Measurements from ENCODE around the gene VPS4B.
A peak's percentile ranks its signal among the peaks of the same experiment; 100 is the strongest.

VPS4B gene

GRCh38 chr18:63443829-63444228 lies 21.6 kb upstream of the VPS4B start:
- H3K36me3 Mint-ChIP-seq, result no peaks in the 10 kb centered on the region
- H3K27ac Mint-ChIP-seq, result peak overlapping the region; percentile 47
- no peaks in the 10 kb centered on the region for H3K27me3 Mint-ChIP-seq
- no peaks in the 10 kb centered on the region for H3K9me3 Mint-ChIP-seq
- H3K4me3 Mint-ChIP-seq, result no peak overlapping the region
- peaks cover 5% of the 10 kb centered on the region for H3K4me1 Mint-ChIP-seq

GRCh38 chr18:63440881-63441280 lies 18.6 kb upstream of the VPS4B start:
- Mint-ChIP-seq H3K9me3 (no peaks in the 10 kb centered on the region), H3K27ac (no peak overlapping the region), H3K36me3 (no peaks in the 10 kb centered on the region), H3K4me3 (no peak overlapping the region), H3K27me3 (no peaks in the 10 kb centered on the region), H3K4me1 (peaks cover 5% of the 10 kb centered on the region)

DNA sequence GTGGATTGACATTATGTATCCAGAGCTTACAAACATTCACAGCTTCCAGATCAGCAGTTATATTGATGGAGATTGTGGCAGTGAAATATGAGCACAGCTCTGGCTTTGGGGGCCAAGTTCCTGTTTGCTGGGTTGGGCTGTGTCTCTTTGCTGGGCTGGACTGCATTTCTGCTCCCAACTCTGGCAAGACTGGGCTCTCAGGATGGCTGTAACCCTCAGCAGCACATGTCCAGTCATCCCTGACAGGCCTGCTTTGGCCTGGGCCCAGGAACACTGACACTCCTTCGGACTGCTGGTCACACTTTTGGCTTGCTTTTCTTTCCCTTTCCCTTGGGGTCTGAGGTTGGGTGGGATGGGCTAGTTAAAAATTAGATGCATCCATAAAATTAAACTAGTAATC lies 17.9 kb upstream of the VPS4B start:
- Mint-ChIP-seq H3K36me3 (no peaks in the 10 kb centered on the region), H3K4me3 (no peak overlapping the region), H3K27ac (no peak overlapping the region), H3K4me1 (peaks cover 5% of the 10 kb centered on the region), H3K27me3 (no peaks in the 10 kb centered on the region), H3K9me3 (no peaks in the 10 kb centered on the region)

DNA sequence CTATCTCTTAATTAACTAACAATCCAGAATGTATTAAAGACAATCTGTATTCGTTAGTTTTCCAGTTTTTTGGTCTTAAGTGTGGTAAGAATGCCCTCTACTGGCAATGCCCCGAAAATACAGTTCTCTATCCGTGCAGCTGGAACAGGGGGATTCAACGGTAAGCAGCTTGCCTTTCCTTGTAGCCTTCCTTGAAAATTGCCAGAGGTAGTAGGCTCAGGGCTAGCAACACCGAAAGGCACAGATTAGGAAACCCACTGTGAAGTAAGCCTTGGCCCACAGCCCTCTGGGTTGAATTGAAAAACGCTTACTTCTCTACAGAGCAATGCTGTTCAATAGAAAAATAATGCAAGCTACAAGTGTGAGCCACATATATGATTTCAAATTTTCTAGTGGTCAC lies 17.1 kb upstream of the VPS4B start:
- Mint-ChIP-seq H3K27ac (no peak overlapping the region), H3K27me3 (no peaks in the 10 kb centered on the region), H3K9me3 (no peaks in the 10 kb centered on the region), H3K4me3 (no peak overlapping the region), H3K4me1 (peaks cover 5% of the 10 kb centered on the region), H3K36me3 (no peaks in the 10 kb centered on the region)

- Mint-ChIP-seq H3K9me3 (no peaks in the 10 kb centered on the region), H3K4me3 (no peak overlapping the region), H3K4me1 (peaks cover 5% of the 10 kb centered on the region), H3K27me3 (no peaks in the 10 kb centered on the region), H3K27ac (no peak overlapping the region), H3K36me3 (no peaks in the 10 kb centered on the region)
Measured at GRCh38 chr18:63438181-63438580, 15.9 kb upstream of the VPS4B start.

DNA sequence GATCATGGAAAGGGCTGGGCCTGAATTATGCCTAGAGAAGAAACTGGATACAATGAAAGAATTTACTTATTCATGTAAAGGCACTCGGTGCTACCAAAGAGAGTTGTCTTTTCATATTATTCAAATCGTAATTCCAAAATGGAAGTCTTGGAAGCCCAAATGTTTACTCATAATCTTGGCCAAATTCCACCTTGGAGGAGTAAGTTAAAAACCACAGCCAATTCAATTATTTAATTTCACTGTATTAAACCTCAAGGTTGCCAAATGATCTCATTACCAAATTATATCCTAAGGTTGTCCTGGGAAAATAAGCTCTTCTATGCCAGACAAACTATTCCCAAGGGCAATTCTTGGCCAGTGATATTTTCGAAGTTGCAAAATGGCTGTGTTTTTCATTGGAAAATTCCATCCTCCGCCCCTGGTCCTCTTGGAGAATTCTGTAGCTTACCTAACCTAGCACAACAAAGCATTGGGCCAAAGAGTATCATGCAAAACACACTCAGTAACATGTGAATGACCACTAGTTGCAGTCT lies 11.1 kb upstream of the VPS4B start:
- peaks cover 6% of the 10 kb centered on the region for H3K27me3 Mint-ChIP-seq
- no peaks in the 10 kb centered on the region for H3K9me3 Mint-ChIP-seq
- H3K36me3 Mint-ChIP-seq, result no peaks in the 10 kb centered on the region

GRCh38 chr18:63431180-63431579 lies 8.9 kb upstream of the VPS4B start:
- Mint-ChIP-seq H3K27me3 (peaks cover 9% of the 10 kb centered on the region), H3K36me3 (no peaks in the 10 kb centered on the region), H3K4me1 (no peaks in the 10 kb centered on the region), H3K9me3 (no peaks in the 10 kb centered on the region), H3K4me3 (no peak overlapping the region), H3K27ac (no peak overlapping the region)

More for the DNA sequence above, 11.1 kb upstream of the VPS4B start:
- no peak overlapping the region for H3K4me3 Mint-ChIP-seq
- no peaks in the 10 kb centered on the region for H3K4me1 Mint-ChIP-seq
- H3K27ac Mint-ChIP-seq, result no peak overlapping the region

GRCh38 chr18:63430526-63430925 lies 8.2 kb upstream of the VPS4B start:
- H3K27me3 Mint-ChIP-seq, result peaks cover 12% of the 10 kb centered on the region
- H3K4me3 Mint-ChIP-seq, result no peak overlapping the region
- no peak overlapping the region for H3K27ac Mint-ChIP-seq
- H3K36me3 Mint-ChIP-seq, result no peaks in the 10 kb centered on the region
- H3K9me3 Mint-ChIP-seq, result no peaks in the 10 kb centered on the region
- H3K4me1 Mint-ChIP-seq, result no peaks in the 10 kb centered on the region

GRCh38 chr18:63427558-63427957 lies 5.3 kb upstream of the VPS4B start:
- H3K27ac Mint-ChIP-seq, result no peak overlapping the region
- no peaks in the 10 kb centered on the region for H3K36me3 Mint-ChIP-seq
- no peak overlapping the region for H3K4me3 Mint-ChIP-seq
- H3K9me3 Mint-ChIP-seq, result no peaks in the 10 kb centered on the region
- H3K4me1 Mint-ChIP-seq, result peaks cover 12% of the 10 kb centered on the region
- peaks cover 12% of the 10 kb centered on the region for H3K27me3 Mint-ChIP-seq

GRCh38 chr18:63422864-63423304 lies 608 bp upstream of the VPS4B start:
- Mint-ChIP-seq H3K36me3 (peaks cover 2% of the 10 kb centered on the region), H3K9me3 (no peaks in the 10 kb centered on the region), H3K4me1 (peaks cover 31% of the 10 kb centered on the region), H3K27ac (peak overlapping the region; percentile 99), H3K27me3 (peaks cover 6% of the 10 kb centered on the region), H3K4me3 (peak overlapping the region; percentile 96)

DNA sequence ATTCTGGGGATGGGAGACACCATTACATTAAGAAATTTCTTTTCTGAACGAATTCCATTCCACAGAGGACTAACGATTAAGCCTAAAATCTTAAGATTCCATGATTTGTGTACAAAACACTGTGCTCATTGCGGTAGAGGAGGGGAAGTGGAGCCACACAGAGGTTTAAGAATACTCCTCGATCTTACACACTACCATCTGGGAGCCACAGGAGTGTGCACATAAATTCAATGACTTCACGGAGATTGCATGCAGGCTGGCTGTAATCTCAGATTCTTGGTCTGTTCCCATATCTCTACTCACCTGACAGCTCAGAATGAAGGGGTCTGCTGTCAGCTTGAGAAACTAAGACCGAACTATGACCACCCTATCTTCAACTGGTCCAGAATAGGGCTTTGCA lies 762 bp downstream of the VPS4B start:
- peaks cover 3% of the 10 kb centered on the region for H3K27me3 Mint-ChIP-seq
- peak overlapping the region; percentile 77 for H3K27ac Mint-ChIP-seq
- H3K9me3 Mint-ChIP-seq, result no peaks in the 10 kb centered on the region
- peak overlapping the region; percentile 96 for H3K4me3 Mint-ChIP-seq
- H3K4me1 Mint-ChIP-seq, result peaks cover 31% of the 10 kb centered on the region
- H3K36me3 Mint-ChIP-seq, result peaks cover 2% of the 10 kb centered on the region

DNA sequence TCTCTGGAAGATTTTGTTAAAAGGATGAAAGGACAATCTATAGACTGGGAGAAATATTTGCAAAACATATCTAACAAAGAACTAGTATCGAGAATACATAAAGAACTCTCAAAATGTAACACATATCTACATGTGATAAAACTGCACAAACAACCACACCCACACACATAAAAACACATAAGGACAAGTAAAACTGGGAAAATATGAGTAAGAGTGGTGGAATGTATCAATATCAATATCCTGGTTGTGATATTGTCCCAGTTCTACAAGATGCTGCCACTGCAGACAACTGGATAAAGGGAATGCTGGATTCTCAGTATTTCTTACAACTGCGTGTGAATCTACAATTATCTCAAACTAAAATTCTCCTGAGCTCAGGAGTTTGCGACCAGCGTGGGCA lies 9.3 kb downstream of the VPS4B start:
- H3K4me1 Mint-ChIP-seq, result peaks cover 61% of the 10 kb centered on the region
- H3K27ac Mint-ChIP-seq, result peak overlapping the region; percentile 66
- H3K4me3 Mint-ChIP-seq, result no peak overlapping the region
- peaks cover 17% of the 10 kb centered on the region for H3K36me3 Mint-ChIP-seq
- no peaks in the 10 kb centered on the region for H3K9me3 Mint-ChIP-seq
- no peaks in the 10 kb centered on the region for H3K27me3 Mint-ChIP-seq

- Mint-ChIP-seq H3K4me1 (peaks cover 70% of the 10 kb centered on the region), H3K4me3 (no peak overlapping the region), H3K27me3 (no peaks in the 10 kb centered on the region), H3K27ac (peak overlapping the region; percentile 12), H3K9me3 (no peaks in the 10 kb centered on the region), H3K36me3 (peaks cover 21% of the 10 kb centered on the region)
Measured at GRCh38 chr18:63410792-63411191, 11.5 kb downstream of the VPS4B start.

- Mint-ChIP-seq H3K4me3 (peak overlapping the region; percentile 4), H3K9me3 (no peaks in the 10 kb centered on the region), H3K36me3 (peaks cover 19% of the 10 kb centered on the region), H3K4me1 (peaks cover 59% of the 10 kb centered on the region), H3K27ac (no peak overlapping the region), H3K27me3 (no peaks in the 10 kb centered on the region)
Measured at GRCh38 chr18:63409301-63409700, 13.0 kb downstream of the VPS4B start.

DNA sequence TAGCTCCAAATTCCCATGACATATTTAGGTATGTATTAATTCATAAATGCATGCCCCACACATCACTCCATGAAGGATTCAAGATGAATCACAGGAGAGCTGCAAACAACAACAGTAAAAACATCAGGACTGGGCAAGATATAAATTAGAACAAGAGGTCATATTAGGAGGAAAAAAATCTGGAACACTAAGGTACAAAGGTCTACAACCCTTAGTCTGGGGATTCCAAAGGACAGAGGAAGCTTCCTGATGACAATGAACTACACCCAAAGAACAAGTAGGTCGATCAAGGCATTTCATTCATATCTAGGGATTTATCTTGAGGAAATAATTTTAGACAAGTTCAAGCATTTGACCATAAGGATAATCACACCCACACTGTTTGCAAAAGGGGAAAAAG lies 14.5 kb downstream of the VPS4B start:
- Mint-ChIP-seq H3K27me3 (no peaks in the 10 kb centered on the region), H3K27ac (no peak overlapping the region), H3K36me3 (peaks cover 18% of the 10 kb centered on the region), H3K9me3 (no peaks in the 10 kb centered on the region), H3K4me3 (no peak overlapping the region), H3K4me1 (peaks cover 48% of the 10 kb centered on the region)

DNA sequence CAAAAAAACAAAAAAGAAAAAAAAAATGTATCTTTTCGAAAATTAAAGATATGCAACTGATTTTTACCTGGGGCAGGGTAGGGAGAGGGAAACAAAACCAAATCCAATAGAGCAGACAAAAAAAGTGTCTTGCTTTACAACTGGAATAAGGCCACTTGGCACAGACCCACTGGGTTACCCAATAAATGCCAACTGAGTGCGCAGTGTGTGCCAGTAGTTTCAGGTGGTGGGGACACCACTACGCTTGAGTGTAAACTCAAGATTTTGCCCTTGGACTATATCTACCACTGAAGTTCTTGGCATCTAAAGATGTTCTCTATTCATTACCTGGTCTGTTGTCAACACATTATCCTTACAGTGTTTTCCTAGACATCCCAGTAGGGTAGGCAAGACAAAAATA lies 16.3 kb downstream of the VPS4B start:
- peaks cover 35% of the 10 kb centered on the region for H3K4me1 Mint-ChIP-seq

More for the DNA sequence above, 16.3 kb downstream of the VPS4B start:
- H3K27me3 Mint-ChIP-seq, result no peaks in the 10 kb centered on the region
- no peak overlapping the region for H3K4me3 Mint-ChIP-seq
- H3K36me3 Mint-ChIP-seq, result peaks cover 23% of the 10 kb centered on the region
- no peaks in the 10 kb centered on the region for H3K9me3 Mint-ChIP-seq
- no peak overlapping the region for H3K27ac Mint-ChIP-seq

All from activated naive CD4-positive, alpha-beta T cell treated with anti-CD3 and anti-CD28 coated beads, Interleukin-2, amount 50 U/mL, for 24 hours (primary cell).